Measurements from ENCODE around the gene ATP11A. TPM values are rescaled to one million over a fixed set of nuclear protein-coding genes. Genes with fewer than 3 reads are reported as not detected.

Gene ATP11A
- total RNA-seq, 4 donors from 2014 or later: 18.6 to 30.3 (median 26.8) TPM

DNA sequence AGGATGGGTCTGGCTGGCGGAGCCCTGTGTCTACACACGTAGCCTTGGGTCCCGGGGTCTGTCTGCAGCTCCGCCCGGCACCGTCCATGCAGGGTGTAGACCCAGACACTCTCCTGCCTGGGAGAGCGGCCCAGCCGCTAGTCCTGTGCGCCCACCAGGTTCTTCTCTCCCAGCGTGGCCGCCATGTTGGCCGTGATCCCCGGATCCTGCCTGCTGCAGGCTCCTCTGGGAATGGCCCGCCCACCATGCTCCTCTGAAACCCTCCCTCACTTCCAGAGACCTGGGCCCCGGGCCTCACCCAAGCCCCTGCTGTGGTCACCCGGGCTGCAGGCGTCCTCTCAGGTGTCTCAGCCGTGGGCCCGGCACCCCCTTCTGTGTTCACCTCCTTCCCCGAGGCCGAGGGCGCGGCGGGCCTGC lies 221.5 kb downstream of the ATP11A start:
- TF ChIP-seq CTCF (IDR thresholded peaks at IDR 0.05; ENCODE audit: low read depth): no peak

GRCh38 chr13:112911883-112912282 lies 222.0 kb downstream of the ATP11A start:
- TF ChIP-seq CTCF (IDR thresholded peaks at IDR 0.05; ENCODE audit: low read depth): no peak

DNA sequence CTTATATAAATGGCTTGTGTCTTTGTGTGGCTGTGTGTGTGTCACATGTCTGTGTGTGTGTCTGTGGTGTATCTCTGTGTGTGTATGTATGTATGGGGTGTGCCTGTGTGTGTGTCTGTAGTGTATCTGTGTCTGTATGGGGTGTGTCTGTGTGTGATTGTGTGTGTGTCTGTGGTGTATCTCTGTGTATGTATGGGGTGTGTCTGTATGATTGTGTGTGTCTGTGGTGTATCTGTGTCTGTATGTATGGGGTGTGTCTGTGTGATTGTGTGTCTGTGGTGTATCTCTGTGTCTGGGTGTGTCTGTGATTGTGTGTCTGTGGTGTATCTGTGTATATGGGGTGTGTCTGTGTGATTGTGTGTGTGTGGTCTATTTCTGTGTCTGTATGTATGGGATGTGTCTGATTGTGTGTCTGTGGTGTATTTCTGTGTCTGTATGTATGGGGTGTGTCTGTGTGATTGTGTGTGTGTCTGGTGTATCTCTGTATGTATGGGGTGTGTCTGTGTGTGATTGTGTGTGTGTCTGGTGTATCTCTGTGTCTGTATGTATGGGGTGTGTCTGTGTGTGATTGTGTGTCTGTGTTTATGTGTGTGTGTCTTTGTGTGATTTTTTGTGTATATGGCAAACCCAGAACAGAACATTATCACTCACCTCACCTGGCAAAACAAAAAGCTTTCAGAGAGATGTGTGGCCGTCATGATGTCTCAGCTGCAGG lies 223.0 kb downstream of the ATP11A start:
- TF ChIP-seq CTCF (IDR thresholded peaks at IDR 0.05; ENCODE audit: low read depth): no peak

- no peak for TF ChIP-seq CTCF (IDR thresholded peaks at IDR 0.05; ENCODE audit: low read depth)
Observed at GRCh38 chr13:112916296-112916695, 226.5 kb downstream of the ATP11A start.

- TF ChIP-seq CTCF (IDR thresholded peaks at IDR 0.05; ENCODE audit: low read depth): no peak
Observed at GRCh38 chr13:112917056-112917664, 227.3 kb downstream of the ATP11A start.

DNA sequence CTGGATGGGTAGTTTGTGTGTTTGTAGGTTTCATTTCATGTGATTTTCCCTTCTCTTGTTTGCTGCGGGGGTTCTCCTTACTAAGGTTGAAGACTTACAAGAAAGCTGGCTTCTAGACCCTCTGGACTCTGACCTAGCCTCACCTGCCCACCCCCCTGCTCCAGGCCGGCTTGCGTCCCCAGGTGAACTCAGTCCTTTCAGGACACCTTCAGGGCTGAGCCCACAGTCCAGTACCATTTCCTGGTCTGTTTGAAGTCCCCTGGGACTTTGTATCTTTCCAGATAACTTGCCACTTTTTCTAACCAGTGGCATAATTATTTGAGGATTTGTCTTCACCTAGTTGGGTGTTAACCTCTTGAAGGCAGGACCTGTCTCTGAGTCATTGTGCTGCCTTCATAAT lies 227.9 kb downstream of the ATP11A start:
- no peak for TF ChIP-seq CTCF (IDR thresholded peaks at IDR 0.05; ENCODE audit: low read depth)

GRCh38 chr13:112918266-112918665 lies 228.4 kb downstream of the ATP11A start:
- TF ChIP-seq CTCF (IDR thresholded peaks at IDR 0.05; ENCODE audit: low read depth): no peak
